K562 (cell line): ENCODE measurements around the gene TMEM218. TPM values are rescaled to one million over a fixed set of nuclear protein-coding genes. Genes with fewer than 3 reads are reported as not detected.

Experiments used
- ATAC-seq: fragments of 200-7000 bp; cut with Tn5 transposase; 3 replicates; pipeline ENCODE4 v1.9.1; 2020; ENCODE audit warnings: moderate library complexity
- BruUV-seq: library from RNA; stranded (reverse); fragments of 400-500 nt; replicated peaks from 2 replicates; lab custom pipeline; 2021; lab: Mats Ljungman, UMichigan
- CTCF ChIA-PET: fragments of 300-600 bp; formaldehyde crosslinking; extraction: SDS; loops from one replicate; lab custom pipeline; 2021; ENCODE audit warnings: low intra/inter-chr PET ratio; lab: Yijun Ruan, JAX
- POLR2A ChIA-PET: fragments of 300-600, 350-650 bp; sonication (Branson Sonifier 250); formaldehyde crosslinking; extraction: SDS; loops from one replicate; lab custom pipeline; 2021; ENCODE audit warnings: antibody characterized with exemption, inconsistent platforms; lab: Yijun Ruan, JAX
- DNase-seq, 4 experiments: peaks; one replicate each; pipeline versions ENCODE4 v3.0.0 to v3.0.0-alpha.2; 2011 to 2018; ENCODE audit warnings: low spot score in 3 of 4, mixed read lengths in 3 of 4; ENCODE audit errors: extremely low read depth in 1 of 4
- FAIRE-seq: peaks from 2 replicates; lab custom pipeline; 2011; peaks lifted over from hg19 to GRCh38; lab: Jason Lieb, UNC
- H2AFZ ChIP-seq: 2 replicates; pipeline ENCODE4 v1.6.0; 2011; ENCODE audit warnings: low read depth, low read length, control low read depth, inconsistent platforms
- H3K27ac ChIP-seq: fragments of 200-600 bp; 3 replicates; pipeline ENCODE4 v1.8.0; 2011; ENCODE audit warnings: low read depth, mild to moderate bottlenecking, control low read depth, inconsistent platforms, low read length, moderate library complexity, mixed read lengths; ENCODE audit errors: extremely low read depth
- H3K27me3 ChIP-seq, 2 experiments: fragments of 300-600 bp in 1 of 2; 2 replicates in 1 of 2; 3 replicates in 1 of 2; pipeline versions ENCODE4 v1.6.0 to v1.8.0; 2011; ENCODE audit warnings: inconsistent platforms in 2 of 2, low read length in 2 of 2, mild to moderate bottlenecking in 1 of 2, mixed read lengths in 1 of 2, moderate library complexity in 1 of 2; ENCODE audit not compliant: control insufficient read depth in 2 of 2, insufficient read depth in 2 of 2
- H3K36me3 ChIP-seq: fragments of 300-600 bp; 3 replicates; pipeline ENCODE4 v1.8.0; 2011; ENCODE audit warnings: mild to moderate bottlenecking, low read length, inconsistent platforms; ENCODE audit not compliant: control insufficient read depth, insufficient read depth
- H3K4me1 ChIP-seq, 2 experiments: fragments of 200-600 bp in 1 of 2; replicated peaks in 1 of 2; 2 replicates in 1 of 2; 3 replicates in 1 of 2; pipeline versions ENCODE4 v1.5.1 to v1.8.0; 2011; ENCODE audit warnings: inconsistent platforms in 2 of 2, low read length in 2 of 2, mild to moderate bottlenecking in 1 of 2, mixed read lengths in 1 of 2, moderate library complexity in 1 of 2; ENCODE audit not compliant: control insufficient read depth in 2 of 2, insufficient read depth in 2 of 2
- H3K4me2 ChIP-seq: 2 replicates; pipeline ENCODE4 v1.6.1; 2011; ENCODE audit warnings: low read length, control low read depth, inconsistent platforms, mixed read lengths; ENCODE audit not compliant: insufficient read depth
- H3K4me3 ChIP-seq: fragments of 200-600 bp; sonication (generic), shearing (Covaris generic); 2 replicates; pipeline ENCODE4 v1.5.1; 2016; ENCODE audit warnings: control low read depth, inconsistent platforms
- H3K79me2 ChIP-seq: fragments of 200-600 bp; 3 replicates; pipeline ENCODE4 v1.8.0; 2011; ENCODE audit warnings: low read length, inconsistent platforms; ENCODE audit not compliant: control insufficient read depth, insufficient read depth
- H3K9ac ChIP-seq, 2 experiments: 2 replicates each; pipeline versions ENCODE4 v1.6.0 to v1.6.1; 2011; ENCODE audit warnings: low read depth in 2 of 2, low read length in 2 of 2, control low read depth in 1 of 2, inconsistent platforms in 1 of 2, mild to moderate bottlenecking in 1 of 2, mixed read lengths in 1 of 2; ENCODE audit not compliant: insufficient read depth in 1 of 2
- H3K9me1 ChIP-seq: one replicate; pipeline ENCODE4 v1.6.0; 2011; ENCODE audit warnings: inconsistent platforms, mild to moderate bottlenecking, low read length, moderate library complexity; ENCODE audit not compliant: control insufficient read depth, insufficient read depth
- H3K9me3 ChIP-seq: replicated peaks from 2 replicates; pipeline ENCODE4 v1.5.1; 2011; ENCODE audit warnings: low read depth, low read length, inconsistent platforms; ENCODE audit not compliant: control insufficient read depth, insufficient read depth
- H4K20me1 ChIP-seq: replicated peaks from 2 replicates; pipeline ENCODE4 v1.6.1; 2011; ENCODE audit warnings: low read length, inconsistent platforms, mixed read lengths; ENCODE audit not compliant: control insufficient read depth, insufficient read depth
- CHD4 ChIP-seq: fragments of 200-600 bp; sonication (generic); IDR thresholded peaks from 3 replicates; pipeline ENCODE4 v1.6.1; 2012; ENCODE audit warnings: low read depth, mild to moderate bottlenecking, mixed read lengths, low read length, inconsistent platforms; ENCODE audit not compliant: insufficient read depth, insufficient replicate concordance, poor library complexity, severe bottlenecking
- HMGN3 ChIP-seq: IDR thresholded peaks from 2 replicates; pipeline ENCODE4 v1.6.1; 2011; ENCODE audit warnings: borderline replicate concordance, low read depth, mild to moderate bottlenecking, mixed read lengths, low read length; ENCODE audit not compliant: insufficient read length; ENCODE audit errors: extremely low read depth
- IFI16 ChIP-seq: fragments of 250-450 bp; sonication (Bioruptor Pico); IDR thresholded peaks from 2 replicates; pipeline ENCODE4 v2.1.2; 2022; ENCODE audit warnings: mild to moderate bottlenecking, inconsistent platforms
- KDM5B ChIP-seq: fragments of 200-600 bp; sonication (generic); IDR thresholded peaks from 2 replicates; pipeline ENCODE4 v1.6.1; 2012; ENCODE audit warnings: low read depth, mild to moderate bottlenecking, moderate library complexity, low read length, control low read depth, inconsistent platforms; ENCODE audit not compliant: insufficient replicate concordance
- MXI1 ChIP-seq: IDR thresholded peaks from 2 replicates; pipeline ENCODE4 v1.6.1; 2011; ENCODE audit warnings: low read depth, mild to moderate bottlenecking, improper control_type of control experiment, low read length
- SMARCA5 ChIP-seq: fragments of 450-650 bp; IDR thresholded peaks from 2 replicates; pipeline ENCODE4 v1.6.1; 2016
- TCF7 ChIP-seq: sonication (generic); IDR thresholded peaks from 2 replicates; pipeline ENCODE4 v1.6.1; 2016; ENCODE audit warnings: antibody characterized with exemption, borderline replicate concordance
- ZNF354B ChIP-seq: fragments of 250-450 bp; sonication (Bioruptor Pico); IDR thresholded peaks from 2 replicates; pipeline ENCODE4 v1.4.0; 2020
- ZNF707 ChIP-seq: fragments of 250-450 bp; sonication (Bioruptor Pico); conservative IDR thresholded peaks from 2 replicates; pipeline ENCODE4 v1.8.0; 2022; ENCODE audit warnings: inconsistent platforms, mild to moderate bottlenecking, moderate library complexity
- WGBS: fragments of 100-300 bp; shearing (Covaris generic); methylation state at CpG from one replicate; pipeline ENCODE4 v1.1.6; 2016; ENCODE audit warnings: low coverage, mixed read lengths; ENCODE audit not compliant: insufficient coverage; ENCODE audit errors: missing lambda C conversion rate; 5-methylcytosine and 5-hydroxymethylcytosine counted together
- in situ Hi-C: fragments of 300-500 bp; cut with MboI; formaldehyde crosslinking; loops from 4 replicates; pipeline ENCODE4 v1.15.0; 2018; ENCODE audit warnings: inconsistent platforms, mixed read lengths
- intact Hi-C: fragments of 100-400 bp; cut with micrococcal nuclease; formaldehyde crosslinking; loops from 2 replicates; pipeline ENCODE4 v1.14.2; 2022
- polyA plus RNA-seq, 8 experiments: library from polyadenylated mRNA; depleted of rRNA in 4 of 8; stranded (reverse) in 5 of 8; unstranded in 3 of 8; fragments of >200 nt; fragmentation: Nextera tagmentation in 2 of 8; fragmentation: Illumina TruSeq in 1 of 8; extraction: Ambion mirVana in 2 of 8; extraction: Trizol in 1 of 8; gene quantifications; 2 replicates each; pipeline versions ENCODE4 v1.2.1 to v1.2.3, GENCODE V29; 2011 to 2014; ENCODE audit warnings: inconsistent platforms in 1 of 8, missing spikeins in 1 of 8
- total RNA-seq, 7 experiments: library from RNA; depleted of rRNA in 6 of 7; stranded (reverse); fragments of >200 nt in 6 of 7; fragmentation: Illumina TruSeq in 2 of 7; extraction: Trizol in 2 of 7; gene quantifications; 2 replicates each; pipeline versions ENCODE4 v1.2.1 to v1.2.3, GENCODE V29; 2011 to 2021; ENCODE audit warnings: low replicate concordance in 1 of 7

TMEM218 gene
- total and polyA plus RNA-seq, 9 of the 15 experiments (the other 6 are each of a cell fraction or from before 2014, with no cell fraction given), result 13.4 to 32.2 (median 25.4) TPM

DNA sequence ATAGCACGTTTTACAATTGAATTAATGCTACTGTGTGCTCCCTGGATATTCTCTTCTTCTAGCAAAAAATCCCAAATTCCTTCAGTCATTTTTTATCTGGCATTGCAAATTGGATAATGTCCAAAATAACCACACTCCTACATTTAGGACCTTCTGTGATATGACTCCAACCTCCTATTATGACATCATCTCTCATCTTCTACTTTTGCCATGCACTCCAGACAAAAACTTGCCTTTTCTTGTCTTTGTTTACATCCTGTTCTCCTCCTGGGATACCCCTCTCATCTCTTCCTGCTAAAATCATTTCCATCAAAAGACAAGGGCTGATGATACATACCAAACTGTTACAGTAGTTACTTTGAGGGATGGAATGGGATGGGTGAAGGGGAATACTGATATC is 20.6 kb upstream of the TMEM218 start:
- intact Hi-C loops, result no loop called here
- BruUV-seq, result no TSS peak
- DNase-seq, result no peak
- H3K4me1 ChIP-seq, result no peaks in the 10 kb centered on the region
- no peak for TF ChIP-seq MXI1
- TF ChIP-seq CHD4, result no peak
- TF ChIP-seq KDM5B, result no peak
- TF ChIP-seq IFI16 (CRISPR knock-in tag), result no peak
- no peak for TF ChIP-seq ZNF707 (CRISPR knock-in tag)
- TF ChIP-seq SMARCA5, result no peak
- no peak for TF ChIP-seq ZNF354B (CRISPR knock-in tag)
- TF ChIP-seq HMGN3, result no peak
- no peak for TF ChIP-seq TCF7
- TF ChIP-seq, all 486 proteins: peak for 0
- POLR2A ChIA-PET, result no interaction called here
- H2AFZ ChIP-seq, result no peak overlapping the region
- no peak overlapping the region for H3K4me2 ChIP-seq
- H3K27me3 ChIP-seq, result peaks cover 21 to 30% of the 10 kb centered on the region in 2 experiments
- no peaks in the 10 kb centered on the region for H3K36me3 ChIP-seq
- CTCF ChIA-PET, result no interaction called here
- no peak overlapping the region for H3K4me3 ChIP-seq
- H3K27ac ChIP-seq, result no peak overlapping the region
- no peak for ATAC-seq
- no peak for FAIRE-seq
- H3K79me2 ChIP-seq, result no peaks in the 10 kb centered on the region
- in situ Hi-C loops, result no loop called here
- 0% methylated on average over 1 of the region's 1 CpG for WGBS
- H4K20me1 ChIP-seq, result no peaks in the 10 kb centered on the region
- H3K9ac ChIP-seq, result no peak overlapping the region
- no peaks in the 10 kb centered on the region for H3K9me1 ChIP-seq
- no peaks in the 10 kb centered on the region for H3K9me3 ChIP-seq
